Mesodermal cell (in vitro differentiated cells): ENCODE measurements around the gene FAM185A.
"Not testable (repeated sequence)": the region's sequence is repeated elsewhere in the genome, so short reads cannot be mapped to it uniquely, and the experiment has no call there.

Source experiments
- H3K27ac ChIP-seq: 2 replicates; pipeline ENCODE4 v1.7.0; 2013; ENCODE audit warnings: mild to moderate bottlenecking, low read depth, low read length, moderate library complexity; ENCODE audit not compliant: severe bottlenecking
- H3K36me3 ChIP-seq: 2 replicates; pipeline ENCODE4 v1.7.1; 2013; ENCODE audit warnings: mild to moderate bottlenecking, low read length, moderate library complexity; ENCODE audit not compliant: control insufficient read depth, insufficient read depth
- H3K4me1 ChIP-seq: one replicate; pipeline ENCODE4 v1.7.1; 2013; ENCODE audit warnings: mild to moderate bottlenecking, low read length; ENCODE audit not compliant: insufficient read depth, control insufficient read depth, poor library complexity, severe bottlenecking
- H3K4me3 ChIP-seq: 2 replicates; pipeline ENCODE4 v1.7.0; 2013; ENCODE audit warnings: low read length, control low read depth, mild to moderate bottlenecking; ENCODE audit not compliant: insufficient read depth, poor library complexity, severe bottlenecking; ENCODE audit errors: extremely low read depth
- H3K9me3 ChIP-seq: 2 replicates; pipeline ENCODE4 v1.7.1; 2013; ENCODE audit warnings: mild to moderate bottlenecking, low read length, moderate library complexity; ENCODE audit not compliant: control insufficient read depth
- WGBS, 2 experiments: methylation state at CpG; one replicate each; pipeline ENCODE4 v1.1.5; 2013; ENCODE audit warnings: missing lambda C conversion rate in 2 of 2; ENCODE audit not compliant: insufficient coverage in 2 of 2; 5-methylcytosine and 5-hydroxymethylcytosine counted together

Gene FAM185A

DNA sequence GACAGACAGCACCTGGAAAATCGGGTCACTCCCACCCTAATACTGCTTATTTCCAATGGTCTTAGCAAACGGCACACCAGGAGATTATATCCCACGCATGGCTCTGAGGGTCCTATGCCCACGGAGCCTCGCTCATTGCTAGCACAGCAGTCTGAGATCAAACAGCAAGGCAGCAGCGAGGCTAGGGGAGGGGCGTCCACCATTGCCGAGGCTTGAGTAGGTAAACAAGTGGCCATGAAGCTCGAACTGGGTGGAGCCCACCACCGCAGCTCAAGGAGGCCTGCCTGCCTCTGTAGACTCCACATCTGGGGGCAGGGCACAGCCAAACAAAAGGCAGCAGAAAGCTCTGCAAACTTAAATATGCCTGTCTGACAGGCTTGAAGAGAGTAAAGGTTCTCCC is 32.1 kb downstream of the FAM185A start:
- not testable (repeated sequence) for H3K9me3 ChIP-seq, H3K4me1 ChIP-seq, H3K4me3 ChIP-seq, H3K27ac ChIP-seq, H3K36me3 ChIP-seq
- WGBS, 2 experiments, result 93 to 95% methylated on average over 7 to 9 of the region's 10 CpGs

DNA sequence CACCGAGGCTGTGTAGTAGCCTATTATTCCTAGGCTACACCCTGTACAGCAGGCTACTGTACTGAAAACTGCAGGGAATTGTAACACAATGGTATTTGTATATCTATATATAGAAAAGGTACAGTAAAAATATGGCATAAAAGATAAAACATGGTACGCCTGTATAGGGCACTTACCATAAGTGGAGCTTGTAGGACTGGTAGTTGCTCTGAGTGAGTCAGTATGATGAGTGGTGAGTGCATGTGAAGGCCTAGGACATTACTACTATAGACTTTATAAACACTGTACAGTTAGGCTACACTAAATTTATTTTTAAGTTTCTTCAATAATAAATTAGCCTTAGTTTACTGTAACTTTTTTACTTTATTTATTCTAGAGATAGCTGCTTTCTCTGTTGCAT is 40.0 kb downstream of the FAM185A start:
- H3K9me3 ChIP-seq, H3K4me3 ChIP-seq, H3K27ac ChIP-seq, H3K4me1 ChIP-seq, H3K36me3 ChIP-seq: not testable (repeated sequence)
- no CpG with 5 or more reads among the region's 2 CpGs for WGBS, 2 experiments

- H3K36me3 ChIP-seq, H3K27ac ChIP-seq, H3K9me3 ChIP-seq, H3K4me3 ChIP-seq, H3K4me1 ChIP-seq: not testable (repeated sequence)
- WGBS, 2 experiments, result 100% methylated on average over 1 of the region's 4 CpGs; no CpG with 5 or more reads in 1 of the 2 experiments
Measured at GRCh38 chr7:102790364-102791100, 41.7 kb downstream of the FAM185A start.

DNA sequence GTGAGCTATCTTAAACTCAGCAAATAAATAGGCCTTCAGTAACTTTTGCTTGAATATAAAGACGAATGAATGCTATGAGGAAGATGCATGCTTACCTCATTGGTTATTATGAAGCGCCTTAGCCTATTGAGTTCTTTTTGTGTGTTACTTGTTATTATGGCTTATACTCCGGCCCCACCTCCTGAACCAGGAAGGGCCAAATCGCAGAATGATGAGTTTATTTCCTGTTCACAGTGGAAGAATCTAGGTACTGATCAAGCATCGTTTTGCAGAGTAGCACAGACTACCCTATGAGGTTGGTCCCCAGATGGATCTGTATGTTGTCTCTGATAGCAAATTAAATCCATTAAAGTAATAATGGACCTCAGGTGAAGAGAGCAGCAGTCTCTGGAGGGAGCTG is 42.6 kb downstream of the FAM185A start:
- H3K4me1 ChIP-seq, H3K4me3 ChIP-seq, H3K9me3 ChIP-seq, H3K27ac ChIP-seq, H3K36me3 ChIP-seq: not testable (repeated sequence)
- no CpG with 5 or more reads among the region's 5 CpGs for WGBS, 2 experiments

GRCh38 chr7:102791831-102792230 is 43.0 kb downstream of the FAM185A start:
- not testable (repeated sequence) for H3K27ac ChIP-seq, H3K9me3 ChIP-seq, H3K36me3 ChIP-seq, H3K4me1 ChIP-seq, H3K4me3 ChIP-seq

DNA sequence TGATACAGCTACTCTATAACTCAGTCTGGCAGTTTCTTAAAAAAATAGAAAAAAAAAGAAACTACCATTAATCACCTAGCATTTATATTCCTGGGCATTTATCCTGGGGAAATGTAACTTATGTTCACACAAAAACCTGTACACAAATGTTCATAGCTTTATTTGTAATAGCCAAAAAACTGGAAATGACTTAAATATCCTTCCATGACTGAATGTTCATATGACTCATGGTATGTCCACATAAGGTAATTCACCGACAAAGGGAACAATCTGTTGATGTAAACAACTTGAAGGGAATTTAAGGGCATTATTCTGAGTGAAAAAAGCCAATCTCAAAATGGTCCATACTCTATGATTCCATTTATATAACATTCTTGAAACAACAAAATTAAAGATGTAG is 45.8 kb downstream of the FAM185A start:
- H3K4me3 ChIP-seq, H3K36me3 ChIP-seq, H3K4me1 ChIP-seq, H3K27ac ChIP-seq, H3K9me3 ChIP-seq: not testable (repeated sequence)
- WGBS, 2 experiments, result no CpG with 5 or more reads among the region's 1 CpG

GRCh38 chr7:102795987-102796595 is 47.3 kb downstream of the FAM185A start:
- not testable (repeated sequence) for H3K4me3 ChIP-seq, H3K36me3 ChIP-seq, H3K9me3 ChIP-seq, H3K4me1 ChIP-seq, H3K27ac ChIP-seq
- WGBS, 2 experiments, result no CpG with 5 or more reads among the region's 6 CpGs

- H3K36me3 ChIP-seq, result no peaks in the 10 kb centered on the region
- no peak overlapping the region for H3K27ac ChIP-seq
- 86 to 91% methylated on average over 4 to 6 of the region's 7 CpGs for WGBS, 2 experiments
- H3K9me3 ChIP-seq, result no peaks in the 10 kb centered on the region
- no peak overlapping the region for H3K4me3 ChIP-seq
- H3K4me1 ChIP-seq, result no peaks in the 10 kb centered on the region
Measured at GRCh38 chr7:102806613-102807012, 57.8 kb downstream of the FAM185A start.

- Histone ChIP-seq H3K36me3 (no peaks in the 10 kb centered on the region), H3K27ac (no peak overlapping the region), H3K4me3 (no peak overlapping the region), H3K4me1 (no peaks in the 10 kb centered on the region), H3K9me3 (no peaks in the 10 kb centered on the region)
Measured at GRCh38 chr7:102810916-102811315, 62.1 kb downstream of the FAM185A start.

- no peaks in the 10 kb centered on the region for H3K36me3 ChIP-seq
- H3K4me1 ChIP-seq, result no peaks in the 10 kb centered on the region
- no peak overlapping the region for H3K27ac ChIP-seq
- H3K9me3 ChIP-seq, result no peaks in the 10 kb centered on the region
- no peak overlapping the region for H3K4me3 ChIP-seq
- 100% methylated on average over 1 of the region's 8 CpGs; no CpG with 5 or more reads in 1 of the 2 experiments for WGBS, 2 experiments
Measured at GRCh38 chr7:102811942-102812678, 63.3 kb downstream of the FAM185A start.
